Stimulated activated naive CD8-positive, alpha-beta T cell treated with anti-CD3 and anti-CD28 coated beads, Interleukin-15, amount 100 ng/mL, for 72 hours (primary cell): ENCODE results near the gene CASZ1.

Experiments used
- ATAC-seq: fragments of 150-1000 bp; cut with Tn5 transposase; 2 replicates; pipeline ENCODE4 v1.10.0; 2021; ENCODE audit warnings: mild to moderate bottlenecking, moderate library complexity
- DNase-seq, 2 donors: peaks; one replicate each; pipeline ENCODE4 v3.0.0; 2021 to 2022
- H3K27ac Mint-ChIP-seq, 2 donors: one replicate each; pipeline ENCODE4 v1.8.0; 2022; ENCODE audit warnings: mild to moderate bottlenecking in 2 of 2, mixed read lengths in 2 of 2, moderate library complexity in 2 of 2
- H3K27me3 Mint-ChIP-seq: one replicate; pipeline ENCODE4 v1.8.0; 2022; ENCODE audit warnings: mixed read lengths
- H3K4me1 Mint-ChIP-seq: one replicate; pipeline ENCODE4 v1.8.0; 2022; ENCODE audit warnings: mild to moderate bottlenecking, mixed read lengths
- H3K4me3 Mint-ChIP-seq, 2 donors: one replicate each; pipeline ENCODE4 v1.8.0; 2022; ENCODE audit warnings: mild to moderate bottlenecking in 2 of 2, mixed read lengths in 2 of 2, moderate library complexity in 1 of 2
- H3K9me3 Mint-ChIP-seq, 2 donors: one replicate each; pipeline ENCODE4 v1.8.0; 2022; ENCODE audit warnings: mixed read lengths in 2 of 2

Gene CASZ1

DNA sequence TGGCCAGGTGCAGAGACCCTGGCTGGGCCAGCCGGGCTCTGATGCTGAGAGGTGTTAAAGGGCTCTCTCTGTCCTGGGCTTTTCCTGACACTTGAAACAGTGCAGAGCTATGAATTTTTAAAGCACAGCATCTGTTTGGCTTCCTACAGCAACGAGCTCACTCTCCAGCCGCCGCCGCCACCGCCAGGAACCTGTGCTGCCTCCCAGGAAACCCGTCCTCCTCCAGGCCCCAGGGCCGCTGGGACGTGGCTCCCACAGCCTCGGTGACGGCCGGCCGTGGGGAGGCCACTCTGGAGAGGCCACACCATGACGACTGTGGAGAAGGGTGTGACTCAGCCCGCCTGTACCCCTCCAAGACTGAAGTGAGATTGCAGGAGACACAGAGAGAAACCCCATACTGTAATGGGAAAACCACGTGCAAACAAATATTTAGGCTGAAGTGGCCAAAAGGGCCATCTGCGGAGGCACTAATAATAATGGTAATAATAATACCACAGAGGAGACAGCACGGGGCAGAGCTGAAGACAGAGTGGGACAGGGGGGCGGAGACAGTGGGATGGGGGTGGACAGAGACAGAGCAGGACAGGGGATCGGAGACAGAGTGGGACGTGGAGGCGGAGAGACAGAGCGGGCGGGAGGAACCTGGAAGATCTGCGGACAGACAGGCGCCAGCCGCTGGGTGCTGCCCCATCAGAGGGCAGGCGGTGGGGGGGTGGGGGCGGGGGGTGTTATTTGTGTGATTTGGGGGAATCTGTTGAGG is 139.2 kb downstream of the CASZ1 start:
- Mint-ChIP-seq H3K27me3 (no peaks in the 10 kb centered on the region), H3K9me3 (no peaks in the 10 kb centered on the region), H3K27ac (no peak overlapping the region), H3K4me3 (no peak overlapping the region), H3K4me1 (no peaks in the 10 kb centered on the region)
- ATAC-seq (no peak), DNase-seq (no peak)

DNA sequence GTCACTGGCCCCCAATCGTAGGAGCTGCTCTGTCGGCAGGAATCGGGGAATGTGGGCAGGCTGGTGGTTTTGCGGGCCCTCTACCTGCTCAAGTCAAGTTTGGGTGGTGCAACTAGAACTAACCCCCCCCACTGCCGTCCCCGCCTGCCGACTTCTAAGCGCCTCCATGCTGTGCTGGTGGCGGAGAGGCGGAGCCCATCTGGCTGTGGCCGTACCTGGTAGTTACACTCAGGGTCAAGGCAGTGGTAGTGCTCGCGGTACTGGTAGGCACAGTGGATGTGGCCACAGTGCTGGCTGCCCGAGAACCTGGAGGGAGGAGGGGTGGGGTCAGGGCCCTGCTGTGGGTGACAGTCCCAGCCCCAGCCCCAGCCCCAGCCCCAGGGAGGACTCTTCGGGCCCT is 140.0 kb downstream of the CASZ1 start:
- no peaks in the 10 kb centered on the region for H3K9me3 Mint-ChIP-seq
- H3K4me3 Mint-ChIP-seq, result no peak overlapping the region
- H3K4me1 Mint-ChIP-seq, result no peaks in the 10 kb centered on the region
- H3K27ac Mint-ChIP-seq, result no peak overlapping the region
- H3K27me3 Mint-ChIP-seq, result no peaks in the 10 kb centered on the region
- ATAC-seq (no peak), DNase-seq (no peak)

DNA sequence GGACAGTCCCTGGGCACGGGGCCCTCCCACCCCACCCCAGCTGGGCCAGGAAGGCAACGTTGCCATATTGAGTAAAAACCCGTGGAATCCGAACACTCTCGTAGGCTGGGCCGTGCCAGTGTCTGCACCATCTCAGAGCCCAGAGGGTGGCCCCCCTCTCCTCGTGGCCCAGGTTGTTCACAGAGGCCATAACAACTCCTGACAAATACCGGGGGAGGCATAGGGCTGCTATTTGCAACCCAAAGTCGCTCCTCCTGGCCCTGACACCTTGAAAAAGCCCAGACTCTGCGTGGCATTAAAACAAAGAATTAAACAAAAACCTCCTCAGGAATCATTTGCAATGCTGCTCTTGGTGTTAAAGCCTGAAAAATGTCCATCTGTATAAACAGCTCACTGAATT is 141.4 kb downstream of the CASZ1 start:
- H3K27ac Mint-ChIP-seq, result no peak overlapping the region
- H3K9me3 Mint-ChIP-seq, result no peaks in the 10 kb centered on the region
- no peaks in the 10 kb centered on the region for H3K27me3 Mint-ChIP-seq
- ATAC-seq, result no peak
- no peaks in the 10 kb centered on the region for H3K4me1 Mint-ChIP-seq
- DNase-seq, result no peak
- H3K4me3 Mint-ChIP-seq, result no peak overlapping the region

DNA sequence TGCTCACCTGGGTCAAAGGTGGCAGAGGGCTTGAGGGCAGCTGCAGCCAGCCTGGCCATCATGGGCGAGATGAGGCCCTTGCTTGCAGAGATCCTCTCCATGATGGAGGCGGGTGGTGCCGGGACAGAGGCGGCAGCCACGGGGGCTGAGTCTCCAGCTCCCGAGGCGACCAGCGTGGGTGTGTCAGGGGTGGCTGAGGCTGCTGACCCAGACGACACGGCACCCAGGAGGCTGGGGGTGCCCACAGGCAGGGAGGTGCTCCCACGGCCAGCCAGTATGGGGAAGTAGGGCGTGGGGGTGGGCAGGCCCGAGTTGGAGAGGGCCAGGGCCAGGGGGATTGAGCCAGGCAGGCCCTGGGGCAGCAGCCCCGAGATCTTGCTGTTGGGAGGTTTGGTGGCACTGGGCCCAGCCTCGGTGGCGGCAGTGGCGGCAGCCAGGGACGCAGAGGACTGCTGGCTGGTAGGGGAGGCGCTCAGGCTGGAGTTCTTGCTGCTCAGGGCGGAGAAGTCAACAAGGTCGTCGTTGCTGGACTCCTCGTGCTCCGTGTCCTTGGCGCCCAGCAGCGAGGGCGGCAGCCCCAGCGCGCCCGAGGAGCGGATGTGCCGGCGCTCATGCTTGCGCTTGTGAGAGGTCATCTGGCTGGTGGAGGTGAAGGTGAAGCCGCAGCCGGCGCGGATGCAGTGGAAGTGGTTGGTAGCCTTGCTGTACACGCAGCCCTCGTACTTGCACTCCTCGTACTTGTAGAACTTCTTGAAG is 142.9 kb downstream of the CASZ1 start:
- no peaks in the 10 kb centered on the region for H3K4me1 Mint-ChIP-seq
- H3K27me3 Mint-ChIP-seq, result no peaks in the 10 kb centered on the region
- H3K9me3 Mint-ChIP-seq, result no peaks in the 10 kb centered on the region
- no peak for DNase-seq
- H3K27ac Mint-ChIP-seq, result no peak overlapping the region
- no peak overlapping the region for H3K4me3 Mint-ChIP-seq
- ATAC-seq, result no peak

DNA sequence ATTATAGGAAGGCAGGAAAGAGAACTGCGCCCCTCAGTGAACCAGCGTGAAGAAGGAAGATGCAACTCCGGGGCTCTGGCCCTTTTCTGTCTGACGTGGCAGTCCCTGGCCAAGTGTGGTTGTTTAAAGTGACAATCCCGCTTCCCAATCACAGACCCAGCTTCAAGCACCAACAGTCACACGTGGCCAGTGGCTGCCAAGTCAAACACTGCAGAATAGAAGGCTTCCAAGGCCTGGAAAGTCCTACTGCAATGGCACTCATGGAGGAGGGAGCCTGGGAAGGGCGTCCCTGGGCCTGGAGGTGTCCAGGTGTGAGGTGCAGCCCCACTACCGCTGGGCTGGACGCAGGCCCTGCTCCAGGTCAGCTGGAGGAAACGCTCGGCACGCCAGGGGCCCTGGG is 143.8 kb downstream of the CASZ1 start:
- Mint-ChIP-seq H3K27ac (no peak overlapping the region), H3K9me3 (no peaks in the 10 kb centered on the region), H3K4me1 (no peaks in the 10 kb centered on the region), H3K27me3 (no peaks in the 10 kb centered on the region), H3K4me3 (no peak overlapping the region)
- no peak for ATAC-seq
- DNase-seq, result no peak

DNA sequence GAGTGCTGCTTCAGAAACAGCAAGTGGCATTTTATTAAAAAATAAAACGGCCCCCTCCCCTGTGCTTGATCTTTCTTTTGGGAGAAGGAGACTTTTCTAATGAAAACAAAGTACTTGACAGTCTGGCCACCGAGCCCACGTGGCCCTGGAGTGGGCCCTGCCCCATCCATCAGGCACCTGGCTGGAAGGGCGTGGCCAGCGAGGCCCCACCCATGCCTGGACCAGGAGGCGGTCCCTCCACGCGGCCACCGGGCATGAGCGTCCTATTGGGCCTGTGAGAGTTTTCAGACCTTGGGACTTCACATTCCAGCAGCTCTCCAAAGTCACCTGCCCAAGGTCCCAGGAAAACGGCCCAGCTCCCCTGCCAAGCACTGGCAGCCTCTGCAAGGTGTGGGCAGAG is 144.7 kb downstream of the CASZ1 start:
- H3K4me3 Mint-ChIP-seq, result no peak overlapping the region
- H3K27me3 Mint-ChIP-seq, result no peaks in the 10 kb centered on the region
- H3K27ac Mint-ChIP-seq, result no peak overlapping the region
- H3K9me3 Mint-ChIP-seq, result no peaks in the 10 kb centered on the region
- ATAC-seq (no peak), DNase-seq (no peak)
- no peaks in the 10 kb centered on the region for H3K4me1 Mint-ChIP-seq

DNA sequence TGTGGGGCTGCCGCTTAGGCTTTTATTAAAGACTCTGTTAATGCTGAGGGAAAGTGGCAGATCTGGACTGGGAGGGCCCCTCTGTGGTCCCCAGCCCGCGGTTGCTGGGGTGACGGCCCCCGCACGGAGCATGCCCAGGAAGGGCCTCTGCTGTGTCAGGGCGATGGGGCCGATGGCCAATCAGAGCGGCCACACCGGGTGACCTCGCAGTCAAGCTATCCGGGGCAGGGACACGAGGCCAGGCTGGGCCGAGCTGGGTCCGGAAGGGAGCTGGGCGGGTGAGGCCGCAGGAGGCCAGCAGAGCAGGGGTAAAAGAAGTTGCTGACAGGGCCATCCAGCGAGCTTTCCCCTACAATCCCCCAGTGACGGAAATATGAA is 145.1 kb downstream of the CASZ1 start:
- Mint-ChIP-seq H3K9me3 (no peaks in the 10 kb centered on the region), H3K4me3 (no peak overlapping the region), H3K4me1 (no peaks in the 10 kb centered on the region), H3K27ac (no peak overlapping the region), H3K27me3 (no peaks in the 10 kb centered on the region)
- no peak for DNase-seq
- no peak for ATAC-seq

DNA sequence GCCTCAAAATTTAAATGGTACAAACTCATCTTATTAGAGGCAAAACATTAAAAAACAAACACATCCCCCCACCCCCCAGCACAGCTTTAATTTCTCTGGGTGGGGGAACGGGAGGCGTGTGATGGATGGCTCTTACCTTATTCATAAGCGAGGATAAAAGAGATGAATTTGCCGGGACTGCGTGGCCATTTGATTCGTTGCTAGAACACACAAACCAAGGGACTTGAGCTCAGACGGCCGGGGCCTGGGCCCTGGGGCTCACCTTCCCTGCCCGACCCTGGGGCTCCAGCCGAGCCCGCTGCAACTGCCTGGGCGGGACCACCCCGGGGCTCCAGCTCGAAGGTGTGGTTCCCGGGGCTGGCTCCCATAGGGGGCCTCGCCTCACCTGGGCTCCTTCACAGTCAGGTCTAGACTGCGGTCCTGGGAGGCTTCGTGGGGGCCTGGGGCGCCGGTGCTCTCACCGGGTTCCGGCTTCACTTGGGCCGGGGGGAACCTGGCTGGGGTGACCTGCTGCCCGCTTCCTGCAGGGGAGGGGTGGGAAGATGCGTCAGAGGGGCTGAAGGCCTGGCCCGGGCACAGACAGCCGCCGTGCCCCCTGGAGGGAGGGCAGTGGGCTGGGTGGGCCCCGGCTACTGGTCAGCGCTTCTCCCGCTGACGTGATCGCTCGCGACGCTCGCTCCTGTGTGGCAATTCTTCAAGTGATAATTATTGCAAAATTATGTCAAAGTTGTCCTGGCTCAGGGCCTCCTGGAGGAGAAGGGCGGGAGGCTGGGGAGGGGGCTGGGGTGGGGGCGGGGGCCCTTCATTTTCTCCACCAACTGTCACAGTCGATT is 145.7 kb downstream of the CASZ1 start:
- ATAC-seq (no peak), DNase-seq (no peak)
- H3K4me1 Mint-ChIP-seq, result no peaks in the 10 kb centered on the region
- H3K4me3 Mint-ChIP-seq, result no peak overlapping the region
- no peaks in the 10 kb centered on the region for H3K27me3 Mint-ChIP-seq
- no peaks in the 10 kb centered on the region for H3K9me3 Mint-ChIP-seq
- no peak overlapping the region for H3K27ac Mint-ChIP-seq

DNA sequence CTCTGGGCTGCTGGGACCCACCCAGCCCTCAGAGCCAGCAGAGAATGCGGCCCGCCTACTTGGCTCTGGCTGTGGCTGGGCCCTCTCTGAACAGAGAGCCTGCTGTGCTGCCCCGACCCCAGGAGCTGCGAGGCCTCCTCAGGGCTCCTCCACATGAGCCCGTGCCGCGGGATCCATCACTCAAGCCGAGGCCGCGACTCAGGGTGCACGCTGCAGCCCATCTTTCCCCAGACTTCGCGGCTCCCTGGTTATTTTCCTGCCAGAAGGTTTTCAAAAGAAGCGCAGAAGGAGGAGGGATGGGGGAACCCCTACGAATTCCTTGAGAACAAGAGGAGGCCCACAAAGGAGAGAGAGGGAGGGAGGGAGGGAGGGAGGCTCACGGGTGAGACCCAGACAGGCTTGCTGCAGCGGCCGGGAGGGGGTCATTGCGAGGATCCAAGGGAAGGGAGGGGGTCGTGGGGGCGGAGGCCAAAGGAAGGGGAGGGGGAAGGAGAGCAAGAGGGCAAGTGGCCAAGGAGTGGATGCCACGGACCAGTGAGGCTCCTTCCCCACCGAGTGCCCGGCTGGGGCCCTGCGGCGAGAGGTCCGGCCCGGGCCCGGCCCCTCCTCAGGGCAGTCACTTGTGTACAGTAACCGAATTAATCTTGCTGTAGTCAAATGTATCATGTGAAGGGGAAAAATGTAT is 146.8 kb downstream of the CASZ1 start:
- Mint-ChIP-seq H3K27me3 (no peaks in the 10 kb centered on the region), H3K9me3 (no peaks in the 10 kb centered on the region), H3K4me3 (no peak overlapping the region), H3K27ac (no peak overlapping the region), H3K4me1 (no peaks in the 10 kb centered on the region)
- ATAC-seq (no peak), DNase-seq (no peak)

DNA sequence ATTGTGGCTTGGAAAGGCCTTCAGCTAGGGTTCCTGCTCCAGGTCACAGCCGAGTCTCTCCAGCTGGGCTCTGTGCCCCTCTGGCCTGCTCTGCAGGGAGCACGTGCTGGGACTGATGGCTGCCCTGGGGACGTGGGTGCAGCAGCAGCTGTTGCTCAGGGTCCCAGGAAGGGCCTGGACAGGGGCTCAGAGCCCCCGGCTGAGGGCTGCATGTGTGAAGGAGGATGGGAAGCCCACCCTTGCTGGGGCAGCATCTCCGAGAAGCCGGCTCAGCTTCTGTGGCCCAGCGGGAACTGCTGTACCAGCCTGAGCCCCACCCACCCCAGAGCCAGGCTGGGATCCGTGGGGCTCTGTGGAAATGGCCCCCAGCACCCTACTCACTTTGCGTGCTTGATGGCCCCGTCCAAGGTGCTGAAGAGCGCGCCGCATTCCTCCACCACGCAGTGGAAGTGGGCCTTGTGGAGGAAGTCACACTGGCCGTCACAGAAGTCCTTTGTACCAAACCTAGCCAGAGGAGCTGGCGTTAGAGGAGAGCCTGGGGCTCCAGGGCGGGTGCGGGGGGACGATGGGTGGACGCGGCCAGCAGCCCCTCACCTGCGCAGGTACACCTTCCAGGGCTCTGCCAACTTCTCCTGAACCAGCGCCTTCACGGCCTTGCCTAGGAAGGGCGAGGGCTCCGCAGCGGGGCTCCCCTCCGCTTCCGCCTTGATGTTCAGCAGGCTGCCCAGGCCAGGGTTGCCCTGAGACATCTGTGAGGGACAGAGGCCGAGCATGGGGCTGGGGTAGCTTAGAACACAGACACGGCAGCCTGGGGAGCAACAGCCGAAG is 147.5 kb downstream of the CASZ1 start:
- DNase-seq (no peak), ATAC-seq (no peak)
- H3K4me3 Mint-ChIP-seq, result no peak overlapping the region
- H3K27me3 Mint-ChIP-seq, result no peaks in the 10 kb centered on the region
- H3K27ac Mint-ChIP-seq, result no peak overlapping the region
- no peaks in the 10 kb centered on the region for H3K4me1 Mint-ChIP-seq
- H3K9me3 Mint-ChIP-seq, result no peaks in the 10 kb centered on the region

DNA sequence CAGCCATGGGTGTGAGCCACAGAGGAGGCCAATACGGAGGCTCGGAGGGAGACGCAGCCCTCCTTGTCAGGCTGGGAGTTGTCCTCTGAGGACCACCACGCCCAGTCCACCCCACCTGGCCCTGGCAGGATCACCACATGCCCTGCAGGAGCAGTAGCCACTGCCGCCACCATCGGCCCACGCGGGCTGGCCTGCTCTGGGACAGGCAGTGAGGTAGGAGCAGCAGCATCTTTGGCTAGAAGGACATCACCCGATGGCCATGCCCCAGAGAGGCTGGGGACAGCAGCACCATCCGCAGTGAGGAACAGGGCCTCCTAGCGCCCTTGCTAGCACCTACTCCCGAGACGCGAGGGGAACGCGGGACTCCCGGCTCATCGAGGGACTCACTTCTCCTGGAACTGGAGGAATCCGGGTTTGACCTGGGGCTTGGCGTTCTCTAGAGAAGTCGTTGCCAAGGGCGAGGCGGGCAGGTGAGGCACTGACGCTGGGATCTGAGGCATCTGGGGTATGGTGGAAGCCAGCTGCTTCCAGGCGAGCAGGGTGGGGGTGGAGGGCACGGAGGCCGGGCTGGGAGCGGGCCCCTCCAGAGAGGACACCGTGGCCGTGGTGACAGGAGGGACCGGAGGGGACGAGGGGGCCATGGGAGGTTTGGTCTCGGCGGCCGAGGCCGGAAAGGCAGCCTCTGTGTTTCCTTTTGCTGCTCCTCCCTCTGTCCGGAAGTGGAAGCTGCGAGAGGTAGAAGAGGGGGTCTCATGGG is 148.9 kb downstream of the CASZ1 start:
- Mint-ChIP-seq H3K4me3 (no peak overlapping the region), H3K27ac (no peak overlapping the region), H3K27me3 (no peaks in the 10 kb centered on the region), H3K9me3 (no peaks in the 10 kb centered on the region), H3K4me1 (no peaks in the 10 kb centered on the region)
- ATAC-seq (no peak), DNase-seq (no peak)

DNA sequence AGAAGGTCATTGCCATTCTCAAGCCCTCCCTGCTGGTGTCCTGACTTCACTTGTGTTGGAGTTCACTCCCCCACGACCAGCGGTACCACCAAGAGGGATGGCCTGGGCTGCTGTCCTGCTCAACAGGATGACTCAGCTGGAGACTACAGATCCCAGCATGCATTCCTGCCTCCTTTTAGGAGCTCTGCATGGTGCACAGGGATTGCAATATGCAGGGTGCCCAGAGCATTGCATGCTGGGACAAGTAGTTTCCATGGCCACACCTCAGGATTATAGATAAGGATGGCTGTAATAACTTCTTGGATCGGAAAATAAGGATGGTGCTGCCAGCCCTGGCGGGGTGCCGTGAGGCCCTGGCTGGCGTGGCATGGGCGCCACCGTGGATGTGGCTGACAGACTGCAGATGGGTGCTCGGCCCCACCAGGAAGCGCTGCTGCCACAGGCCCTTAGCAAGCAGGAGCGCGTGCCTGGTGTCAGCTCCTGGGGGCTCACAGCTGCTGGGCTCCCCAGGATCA is 150.0 kb downstream of the CASZ1 start:
- no peak for ATAC-seq
- Mint-ChIP-seq H3K9me3 (no peaks in the 10 kb centered on the region), H3K27ac (no peak overlapping the region), H3K27me3 (no peaks in the 10 kb centered on the region), H3K4me1 (no peaks in the 10 kb centered on the region), H3K4me3 (no peak overlapping the region)
- DNase-seq, result no peak

DNA sequence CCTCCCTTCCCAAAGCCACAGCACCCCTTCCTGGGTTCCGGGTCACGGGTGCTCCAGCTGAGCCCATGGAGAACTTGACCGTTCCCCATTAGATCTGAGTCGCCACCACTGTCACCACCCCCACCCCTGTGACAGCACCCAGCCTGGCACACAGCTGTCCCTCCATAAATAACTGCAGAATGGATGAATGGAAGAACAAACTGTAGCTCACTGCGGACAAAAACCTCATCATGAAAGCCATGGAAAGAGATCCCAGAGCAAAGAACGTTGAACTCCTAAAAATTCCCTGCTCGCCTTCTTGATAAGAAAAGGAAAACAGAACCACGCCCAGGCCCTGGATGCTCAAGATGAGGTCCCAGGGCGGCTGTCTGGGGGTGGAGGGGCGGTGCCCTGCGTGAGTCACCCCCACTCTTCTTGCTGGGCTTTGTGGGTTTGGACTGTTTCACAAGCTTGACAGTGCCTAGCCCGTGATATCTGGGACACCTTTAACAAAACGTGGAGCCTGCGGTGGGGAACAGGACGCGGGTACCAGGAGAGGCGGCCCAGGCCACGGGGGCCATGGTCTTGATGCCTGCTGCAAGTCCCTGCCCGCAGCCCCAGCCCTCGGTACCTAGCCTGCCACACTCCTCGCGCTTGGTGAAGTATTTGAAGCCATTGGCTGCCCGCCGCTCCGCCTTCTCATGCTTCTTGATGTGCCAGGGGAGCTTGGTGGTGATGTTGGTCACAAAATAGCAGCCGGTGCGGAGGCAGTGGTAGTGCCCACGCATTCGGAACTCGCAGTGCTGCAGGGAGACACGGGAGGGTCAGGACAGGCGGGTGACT is 151.9 kb downstream of the CASZ1 start:
- DNase-seq, result no peak
- ATAC-seq, result no peak
- H3K9me3 Mint-ChIP-seq, result no peaks in the 10 kb centered on the region
- H3K27me3 Mint-ChIP-seq, result no peaks in the 10 kb centered on the region
- peak overlapping the region; percentile 44 to 52 for H3K27ac Mint-ChIP-seq
- no peak overlapping the region for H3K4me3 Mint-ChIP-seq
- no peaks in the 10 kb centered on the region for H3K4me1 Mint-ChIP-seq
